Measurements from ENCODE around the gene APOOL.
"Not testable (repeated sequence)": the region's sequence is repeated elsewhere in the genome, so short reads cannot be mapped to it uniquely, and the experiment has no call there.

GRCh38 chrX:85015351-85015750 lies 11.7 kb downstream of the APOOL start:
- not testable (repeated sequence) for TF ChIP-seq ZBTB33 (IDR thresholded peaks at IDR 0.05); CTCF (IDR thresholded peaks at IDR 0.05 in 2 of 3, conservative IDR thresholded peaks at IDR 0.05 in 1 of 3; ENCODE audit: control insufficient read depth in 2 of 3, extremely low read depth in 1 of 3, insufficient read depth in 1 of 3, low read depth in 3 of 3, low read length in 3 of 3); SIX5 (IDR thresholded peaks at IDR 0.05; ENCODE audit: low read depth, low read length, severe bottlenecking); MAX (IDR thresholded peaks at IDR 0.05; ENCODE audit: low read depth, low read length); USF1 (IDR thresholded peaks at IDR 0.05; ENCODE audit: borderline replicate concordance, extremely low read length, insufficient read depth, low read depth, low read length)
